Islet of Langerhans (tissue), 1 donor: ENCODE data around the gene HYDIN.
"Not testable (repeated sequence)": the region's sequence is repeated elsewhere in the genome, so short reads cannot be mapped to it uniquely, and the experiment has no call there.

ENCODE experiments used
- FAIRE-seq: peaks from one replicate; lab custom pipeline; 2011; peaks lifted over from hg19 to GRCh38; lab: Jason Lieb, UNC

Gene HYDIN

DNA sequence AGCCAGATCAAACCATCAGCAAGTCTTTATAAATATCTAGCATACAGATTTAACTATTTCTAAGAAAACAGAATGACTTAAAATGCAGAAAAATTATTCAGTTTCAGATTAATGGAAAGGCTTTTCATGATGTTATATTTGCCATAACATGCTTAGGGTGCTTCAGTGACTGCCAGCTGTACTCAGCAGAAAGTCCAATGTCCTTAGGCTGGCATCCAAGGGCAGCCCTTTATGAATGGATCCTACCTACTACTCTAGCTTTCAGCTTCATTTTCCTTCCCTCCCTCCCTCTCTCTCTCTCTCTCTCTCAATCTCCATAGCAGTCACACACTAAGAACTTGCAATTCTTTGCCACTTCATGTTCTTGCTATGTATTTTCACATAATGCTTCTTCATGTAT lies 124.6 kb downstream of the HYDIN start:
- FAIRE-seq, result not testable (repeated sequence)

DNA sequence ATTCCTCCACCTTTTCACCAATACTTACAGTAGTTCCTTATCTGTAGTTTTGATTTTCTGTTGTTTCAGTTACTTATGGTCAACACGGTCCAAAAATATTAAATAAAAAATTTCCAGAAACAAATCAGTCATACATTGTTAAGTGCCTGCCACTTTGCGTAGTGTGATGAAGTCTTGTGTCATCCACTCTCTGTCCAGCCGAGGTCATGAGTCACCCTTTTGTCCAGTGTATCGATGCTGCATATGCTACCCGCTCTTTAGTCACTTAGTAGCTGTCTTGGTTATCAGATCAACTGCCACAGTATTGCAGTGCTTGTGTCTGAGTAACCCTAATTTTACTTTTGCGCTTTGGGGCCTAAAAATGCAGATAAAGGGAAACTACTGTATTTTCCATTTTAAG lies 146.9 kb downstream of the HYDIN start:
- not testable (repeated sequence) for FAIRE-seq

DNA sequence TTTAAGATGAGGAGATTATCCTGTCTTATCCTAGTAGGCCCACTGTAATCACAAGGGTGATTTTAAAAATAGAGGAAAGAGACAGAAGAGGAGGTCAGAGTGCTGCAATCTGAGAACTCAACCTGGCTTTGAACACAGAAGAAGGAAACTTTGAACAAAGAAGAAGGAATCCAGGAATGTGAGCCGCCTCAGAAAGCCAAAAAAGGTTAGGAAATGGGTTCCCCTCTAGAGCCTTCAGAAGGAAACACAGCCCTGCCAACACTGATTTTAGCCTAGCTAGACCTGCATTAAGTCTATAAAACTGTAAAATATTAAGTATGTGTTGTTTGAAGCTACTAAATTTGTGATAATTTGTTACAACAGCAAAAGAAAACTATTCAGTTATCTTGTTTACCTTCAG lies 149.7 kb downstream of the HYDIN start:
- not testable (repeated sequence) for FAIRE-seq

DNA sequence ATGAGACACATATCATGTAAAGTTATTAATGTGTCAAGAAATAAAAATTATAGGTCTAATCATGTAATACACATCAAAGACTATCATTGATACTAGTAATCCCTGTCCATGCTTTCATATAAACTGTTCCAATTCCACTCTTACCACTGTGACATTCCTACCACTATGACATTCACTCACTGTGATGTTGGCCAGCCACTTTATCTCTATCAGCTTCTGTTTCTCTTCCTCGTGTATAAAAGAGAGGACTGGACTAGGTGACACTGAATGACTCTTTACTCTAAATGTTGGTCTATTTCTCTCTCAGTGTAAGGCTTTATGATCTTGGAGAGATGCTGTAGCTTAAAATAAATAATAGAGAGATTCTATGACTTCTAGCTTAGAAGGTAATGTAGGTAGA lies 150.3 kb downstream of the HYDIN start:
- FAIRE-seq, result not testable (repeated sequence)

DNA sequence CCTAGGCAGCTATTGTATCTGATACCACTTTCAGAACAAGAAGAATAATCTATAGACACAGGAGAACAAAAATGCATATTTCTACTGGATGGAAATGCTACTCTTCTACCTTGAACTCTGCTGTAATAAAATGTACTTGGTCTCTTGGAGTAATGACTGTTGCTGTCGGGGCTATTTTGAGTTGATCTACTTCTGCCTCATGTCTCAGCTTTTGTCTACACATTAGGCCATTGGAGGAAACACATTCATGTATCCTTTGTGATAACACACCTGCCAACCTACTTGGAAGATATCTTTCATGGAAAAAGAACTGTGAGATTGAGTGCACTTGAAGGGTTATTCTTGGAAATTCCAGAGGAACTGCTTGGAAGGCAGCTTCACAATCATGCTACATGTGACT lies 159.9 kb downstream of the HYDIN start:
- not testable (repeated sequence) for FAIRE-seq

DNA sequence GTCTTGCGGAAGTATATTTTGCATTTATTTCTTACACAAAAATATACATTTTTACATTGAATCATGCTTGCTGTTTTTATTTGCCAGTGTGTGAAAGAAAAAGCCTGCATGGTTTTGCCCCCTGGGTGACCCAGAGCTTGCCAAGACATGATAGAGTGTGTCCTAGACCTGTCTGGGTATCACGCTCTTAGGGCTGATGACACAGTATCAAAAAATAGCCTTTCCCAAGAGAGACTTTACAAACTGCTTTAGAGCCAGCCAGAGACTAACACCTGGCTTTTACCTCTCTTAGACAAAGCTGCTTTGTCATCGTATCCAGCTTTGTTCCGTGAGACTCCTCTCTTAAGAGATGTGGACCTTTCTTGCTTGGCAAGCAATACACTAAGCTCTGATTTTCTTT lies 160.7 kb downstream of the HYDIN start:
- FAIRE-seq, result not testable (repeated sequence)

DNA sequence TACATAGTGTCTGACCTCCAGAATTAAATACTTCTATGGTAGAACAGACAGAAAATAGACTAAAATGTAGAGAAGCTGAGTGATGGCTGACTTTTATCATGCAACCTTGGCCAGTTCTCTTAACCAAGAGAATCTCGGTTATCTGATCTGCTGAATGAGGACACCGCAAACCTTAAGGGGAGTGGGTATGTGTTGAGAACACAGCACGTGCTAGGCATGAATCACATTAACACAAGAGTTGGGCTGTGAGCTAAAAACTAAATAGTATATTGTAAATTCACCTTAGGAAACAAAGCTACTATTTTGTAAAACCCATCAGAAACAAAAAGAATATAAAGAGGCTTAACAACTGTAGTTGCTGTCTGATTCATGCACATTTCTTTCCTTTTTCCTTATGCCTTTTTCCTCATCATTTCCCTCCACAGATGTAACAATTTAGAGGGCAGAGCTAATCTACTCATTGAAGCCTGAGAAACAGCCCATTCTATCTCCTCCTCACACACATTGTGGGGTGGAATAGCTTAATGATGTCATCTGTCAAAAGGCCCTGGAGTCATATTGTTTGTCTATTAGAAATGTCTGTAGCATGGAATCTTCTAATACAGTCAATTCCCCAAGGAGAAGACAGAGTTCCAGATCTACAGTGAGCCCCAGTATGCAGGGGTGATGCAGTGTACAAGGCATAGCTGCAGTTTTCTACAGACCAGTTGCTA lies 176.5 kb downstream of the HYDIN start:
- not testable (repeated sequence) for FAIRE-seq

DNA sequence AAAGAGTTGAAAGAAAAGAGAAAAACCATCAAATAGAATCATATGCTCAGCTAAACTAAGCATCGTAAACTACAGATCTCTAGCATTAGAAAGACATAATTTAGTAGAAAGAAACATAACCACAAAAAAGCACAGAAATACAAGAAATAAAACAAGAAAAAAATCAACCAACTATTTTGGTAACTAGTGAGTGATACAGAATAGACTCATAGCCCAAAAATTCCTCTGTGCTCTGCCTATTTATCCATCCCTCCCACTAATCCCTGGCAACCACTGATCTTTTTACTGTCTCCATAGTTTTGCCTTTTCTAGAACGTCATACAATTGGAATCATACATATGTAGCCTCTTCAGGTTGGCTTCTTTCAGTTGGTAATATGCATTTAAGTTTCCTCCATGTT lies 180.2 kb downstream of the HYDIN start:
- not testable (repeated sequence) for FAIRE-seq

DNA sequence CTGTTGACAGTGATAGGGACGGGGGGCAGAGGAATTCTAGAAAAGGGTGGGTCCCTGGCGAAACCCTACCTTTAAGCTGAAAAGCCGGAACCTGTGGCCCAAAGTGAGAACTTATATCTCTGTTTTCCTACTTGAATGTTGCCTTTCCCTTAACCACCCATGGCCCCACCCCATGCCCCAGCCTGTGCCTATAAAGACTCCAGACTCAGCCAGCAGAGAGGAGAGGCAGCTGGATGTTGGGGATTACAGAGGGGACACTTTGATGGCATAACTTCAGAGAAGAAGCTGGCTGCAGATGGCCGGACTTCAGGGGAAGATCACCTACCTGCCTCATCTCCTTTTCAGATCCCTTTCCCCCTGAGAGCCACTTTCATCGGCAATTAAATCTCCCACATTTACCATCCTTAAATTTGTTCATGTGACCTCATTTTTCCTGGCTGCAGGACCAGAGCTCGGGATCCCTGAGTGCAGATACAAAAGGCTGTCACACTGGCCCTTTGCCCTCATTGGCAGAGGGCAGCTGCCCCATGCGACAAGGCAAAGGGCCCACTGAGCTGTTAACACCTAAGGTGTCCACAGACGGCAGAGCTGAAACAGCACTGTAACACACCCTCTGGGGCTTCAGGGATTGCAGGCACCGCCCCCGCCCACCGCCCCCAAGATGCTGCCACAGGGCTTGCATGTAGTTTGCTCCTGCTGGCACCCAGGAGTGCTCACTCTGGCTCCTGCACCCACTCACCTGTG lies 191.0 kb downstream of the HYDIN start:
- FAIRE-seq, result not testable (repeated sequence)

DNA sequence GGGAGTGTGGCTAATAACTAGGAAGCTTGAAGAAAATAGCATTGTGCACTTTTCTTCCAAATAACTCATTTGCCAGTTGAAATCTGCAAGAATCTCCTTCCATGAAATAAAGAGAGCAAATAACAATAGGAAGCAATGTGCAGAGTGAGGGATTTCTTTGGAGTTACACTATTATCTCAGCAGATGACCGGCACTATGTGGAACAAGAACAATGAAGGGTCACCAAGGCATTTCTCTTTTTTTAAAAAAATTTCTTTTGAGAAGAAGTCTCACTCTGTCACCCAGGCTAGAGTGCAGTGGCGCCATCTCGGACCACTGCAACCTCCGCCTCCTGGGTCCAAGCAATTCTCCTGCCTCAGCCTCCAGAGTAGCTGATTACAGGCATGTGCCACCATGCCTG lies 192.1 kb downstream of the HYDIN start:
- FAIRE-seq, result not testable (repeated sequence)

DNA sequence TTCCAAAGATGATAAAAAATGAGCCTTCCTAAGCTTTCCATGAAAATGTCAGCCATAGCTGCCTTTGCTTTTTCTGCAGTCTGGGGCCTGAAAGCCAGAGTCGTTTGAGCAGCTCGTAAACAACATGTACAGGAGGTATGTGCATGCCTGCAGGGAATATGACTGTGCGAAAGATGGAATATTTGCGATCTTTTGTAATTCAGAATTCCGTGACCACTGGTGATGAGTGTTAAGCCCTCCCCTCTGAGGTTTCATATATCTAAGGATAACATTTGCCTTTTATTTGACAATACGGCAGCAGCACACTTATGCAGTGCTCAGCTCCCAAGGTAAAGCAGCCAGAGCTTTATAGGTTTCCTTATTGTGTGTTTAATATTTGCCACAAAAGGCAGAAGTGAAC lies 192.5 kb downstream of the HYDIN start:
- not testable (repeated sequence) for FAIRE-seq

DNA sequence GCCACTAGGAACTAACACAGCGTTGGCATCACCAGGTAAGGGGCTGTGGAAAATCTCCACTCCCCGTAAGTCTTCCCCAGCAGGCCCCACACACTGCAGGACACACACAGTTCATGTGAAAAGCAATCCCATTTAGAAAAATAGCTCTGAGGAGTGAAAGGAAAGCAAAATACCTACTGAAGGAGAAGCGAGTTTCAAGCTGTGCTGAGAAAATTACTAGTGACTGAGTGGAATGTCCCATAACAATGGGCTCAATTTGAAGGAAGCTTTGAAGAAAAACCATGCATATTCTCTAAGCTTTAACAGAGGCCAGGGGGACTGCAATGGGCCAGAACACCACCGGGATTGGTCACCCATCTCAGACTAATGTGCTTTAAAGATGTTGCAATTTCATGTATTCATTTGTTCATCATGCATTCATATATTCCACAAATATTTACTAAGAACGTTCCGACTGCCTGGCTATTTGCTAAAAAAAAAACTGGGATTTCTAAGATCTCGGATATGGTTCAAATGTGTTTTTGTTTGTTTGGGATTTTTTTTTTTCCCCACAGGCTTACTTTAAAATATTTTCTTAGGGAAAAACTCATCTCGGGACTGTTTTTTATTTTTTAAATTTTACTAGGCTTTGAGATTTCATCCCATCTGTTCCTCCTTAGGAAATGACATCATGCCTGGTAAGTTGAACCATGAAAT lies 202.3 kb downstream of the HYDIN start:
- FAIRE-seq, result not testable (repeated sequence)

DNA sequence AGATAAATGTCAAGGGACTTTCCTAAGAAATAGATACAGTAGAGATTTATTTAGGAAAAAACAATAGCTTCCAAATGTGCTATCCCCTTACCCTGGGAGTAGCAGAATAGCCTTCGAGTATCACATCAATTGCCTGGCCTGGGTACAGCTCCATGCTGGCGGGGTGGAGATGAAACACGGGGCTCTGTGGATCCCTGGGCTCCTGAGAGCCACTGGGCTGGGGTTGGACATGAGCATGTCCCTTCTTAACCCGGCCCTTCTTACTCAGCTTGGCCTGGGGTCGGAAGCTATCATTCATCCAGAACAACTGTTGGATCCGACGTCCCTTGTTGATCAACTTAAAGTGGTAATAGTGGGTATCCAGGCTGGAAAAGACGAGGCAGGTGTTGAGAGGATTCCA lies 203.0 kb downstream of the HYDIN start:
- not testable (repeated sequence) for FAIRE-seq

DNA sequence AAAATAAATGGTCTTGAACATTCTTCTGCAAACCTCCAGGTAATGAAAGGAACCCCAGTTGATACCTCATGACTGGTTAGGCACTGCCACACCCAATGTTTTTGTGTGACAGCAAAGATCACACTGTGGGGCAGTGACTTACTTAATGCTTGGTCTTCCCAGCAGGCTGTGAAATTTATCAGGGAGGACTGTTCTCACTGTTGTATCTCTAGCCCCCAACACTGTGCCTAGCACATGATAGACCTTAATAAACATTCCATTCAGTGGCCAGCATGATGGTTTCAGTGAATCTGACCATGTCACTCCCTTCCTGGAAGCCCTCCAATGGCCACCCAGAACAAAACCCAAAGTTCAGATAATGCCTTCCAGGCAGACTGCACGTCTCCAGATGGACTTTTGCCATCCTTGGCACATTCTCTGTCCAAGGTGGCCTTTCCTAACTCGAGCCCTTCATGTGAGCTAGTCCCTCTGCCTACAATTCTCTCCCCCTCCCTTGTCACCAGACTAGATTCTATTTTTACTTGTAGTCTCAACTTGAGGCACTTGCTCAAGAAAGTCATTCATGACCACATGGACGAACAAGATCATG lies 206.6 kb downstream of the HYDIN start:
- FAIRE-seq, result not testable (repeated sequence)

DNA sequence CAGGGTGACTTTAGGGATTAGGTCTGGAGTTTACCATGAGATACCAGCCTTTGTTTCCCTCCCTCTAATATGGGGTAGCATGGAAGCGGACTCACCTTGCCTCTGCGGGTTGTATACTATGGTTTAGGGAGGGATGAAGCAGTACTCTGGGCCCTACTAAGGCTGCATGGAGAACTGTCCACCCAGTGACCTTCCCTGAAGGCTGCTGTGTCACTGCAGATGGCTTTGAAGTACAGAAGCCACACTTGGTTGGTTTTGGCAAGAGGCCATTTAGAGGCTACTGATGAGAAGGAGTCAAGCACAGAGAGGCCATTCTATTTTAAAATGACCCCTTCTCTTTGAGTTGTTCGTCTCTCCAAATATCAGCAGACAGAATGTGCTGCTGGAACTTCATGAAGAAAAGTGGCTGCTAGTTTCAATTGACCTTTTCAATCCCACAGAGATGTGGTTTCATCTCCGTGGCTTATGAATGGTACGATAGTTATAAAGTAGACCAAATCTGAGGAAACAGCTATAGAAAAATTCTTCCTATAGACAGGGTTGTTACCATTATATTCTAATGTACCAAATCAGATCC lies 208.5 kb downstream of the HYDIN start:
- FAIRE-seq, result not testable (repeated sequence)

DNA sequence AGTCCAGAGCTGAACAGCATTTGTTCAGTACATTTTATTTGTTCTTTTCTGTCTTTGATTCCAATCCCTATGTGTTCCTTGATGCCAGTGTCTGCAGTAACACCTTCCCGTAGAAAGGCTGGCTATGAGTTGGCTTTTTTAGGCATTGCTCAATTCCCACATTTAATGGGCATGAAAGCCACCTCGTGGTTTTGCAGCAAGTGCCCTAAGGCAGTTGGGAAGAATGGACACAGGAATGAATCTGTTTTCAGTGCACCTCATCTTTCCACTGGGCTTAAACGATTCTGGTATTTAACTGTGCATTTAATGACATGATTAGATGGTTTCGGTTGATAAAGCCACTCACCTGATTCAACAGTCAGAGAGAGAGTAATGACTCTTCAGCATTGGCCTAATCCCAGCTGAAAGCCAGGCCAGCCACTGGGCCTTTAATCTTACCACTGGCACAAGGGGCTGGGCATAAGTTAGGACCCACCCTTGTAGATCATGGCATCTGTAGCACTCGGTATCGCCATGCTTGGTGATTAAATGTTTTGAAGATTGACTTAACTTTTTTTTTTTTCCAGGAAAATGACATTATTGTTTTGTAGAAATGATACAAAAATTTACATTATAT lies 211.3 kb downstream of the HYDIN start:
- FAIRE-seq, result not testable (repeated sequence)

DNA sequence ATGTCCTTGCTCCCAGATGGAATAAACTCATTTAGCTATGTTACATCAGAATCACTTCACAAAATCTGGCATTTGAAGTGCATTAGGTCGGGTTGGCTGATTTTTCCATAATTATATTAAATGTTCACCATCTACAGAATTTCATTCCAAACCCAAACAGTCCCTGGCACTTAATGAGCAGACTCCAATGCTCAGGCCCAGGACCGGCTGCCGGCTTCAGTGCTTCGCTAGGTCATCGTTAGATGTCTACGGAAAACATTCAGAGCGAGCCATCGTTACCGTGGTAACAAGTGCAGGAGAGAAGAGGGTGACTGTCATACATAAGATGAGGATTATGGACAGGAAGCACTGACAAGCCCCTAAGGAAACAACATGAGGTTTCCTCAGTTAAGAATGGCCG lies 215.1 kb downstream of the HYDIN start:
- not testable (repeated sequence) for FAIRE-seq

DNA sequence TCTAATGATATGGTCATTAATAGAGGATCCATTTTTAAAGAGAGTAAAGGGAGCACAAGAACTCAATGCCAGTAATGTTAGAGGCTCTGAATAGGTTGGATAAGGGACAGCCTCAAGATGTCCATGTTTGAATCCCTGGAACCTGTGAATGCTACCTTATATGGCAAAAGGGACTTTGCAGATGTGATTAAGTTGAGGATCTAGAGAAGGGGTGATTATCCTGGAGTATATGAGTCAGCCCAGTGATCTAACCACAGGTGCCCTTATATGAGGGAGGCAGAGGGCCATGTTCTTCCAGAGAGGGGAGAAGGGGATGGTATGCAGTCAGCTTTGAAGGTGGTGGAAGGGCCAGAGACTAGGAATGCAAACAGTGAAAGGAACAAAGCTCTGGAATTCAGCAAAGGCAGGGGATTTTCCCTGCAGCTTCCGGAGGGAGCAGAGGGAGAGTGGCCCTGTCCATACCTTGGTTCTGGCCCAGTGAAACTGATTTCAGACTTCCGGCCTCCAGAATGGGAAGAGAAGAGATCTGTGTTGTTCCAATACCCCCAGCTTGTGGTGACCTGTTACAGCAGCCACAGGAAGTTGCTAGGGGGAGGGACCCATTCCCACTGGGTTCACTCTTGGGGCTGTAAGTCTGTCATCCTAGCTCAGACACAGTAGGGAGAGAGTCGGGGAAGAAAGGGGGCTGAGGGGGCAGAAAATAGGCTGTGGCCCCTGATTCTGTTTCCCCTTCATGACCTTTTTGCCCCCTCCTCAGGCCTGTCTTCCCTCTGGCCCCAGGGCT lies 220.9 kb downstream of the HYDIN start:
- not testable (repeated sequence) for FAIRE-seq

DNA sequence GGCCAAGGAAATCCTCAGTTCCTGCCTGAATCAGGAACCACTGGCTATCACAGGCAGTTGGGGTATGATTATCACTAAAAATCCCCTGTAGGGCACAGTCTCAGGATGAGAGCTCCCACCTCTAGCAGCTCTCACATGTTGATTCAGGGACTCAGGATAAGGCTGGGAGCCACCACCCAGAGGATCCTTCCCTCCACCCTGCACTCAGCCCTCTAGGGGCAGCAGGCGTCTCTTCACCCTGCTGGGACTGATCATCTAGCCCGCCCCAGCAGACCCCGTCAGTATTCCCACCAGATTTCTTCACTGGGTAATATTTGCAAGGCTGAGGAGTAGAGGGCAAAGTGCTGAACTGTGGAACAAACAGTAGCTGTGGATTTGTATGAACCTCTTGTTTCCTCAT lies 224.0 kb downstream of the HYDIN start:
- FAIRE-seq, result not testable (repeated sequence)

DNA sequence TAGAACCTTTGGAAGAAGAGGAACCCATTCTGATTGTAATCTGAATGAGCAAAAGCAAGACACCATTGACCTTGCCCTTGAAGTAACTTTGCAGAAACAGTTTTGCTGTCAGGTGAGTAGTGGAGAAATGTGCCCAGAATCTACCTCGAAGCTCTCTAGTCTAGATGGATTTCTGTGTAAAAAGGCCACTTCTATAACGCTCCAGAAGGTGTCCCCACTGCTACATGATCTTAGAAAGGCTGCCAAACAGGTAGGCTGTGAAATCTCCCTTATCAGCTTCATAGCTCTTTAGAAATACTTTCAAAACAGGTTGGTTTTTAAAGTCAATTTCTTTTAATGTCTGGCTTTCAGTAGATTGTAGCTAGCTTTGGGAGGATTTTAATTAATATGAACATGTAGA lies 230.8 kb downstream of the HYDIN start:
- FAIRE-seq, result peak; percentile 96

DNA sequence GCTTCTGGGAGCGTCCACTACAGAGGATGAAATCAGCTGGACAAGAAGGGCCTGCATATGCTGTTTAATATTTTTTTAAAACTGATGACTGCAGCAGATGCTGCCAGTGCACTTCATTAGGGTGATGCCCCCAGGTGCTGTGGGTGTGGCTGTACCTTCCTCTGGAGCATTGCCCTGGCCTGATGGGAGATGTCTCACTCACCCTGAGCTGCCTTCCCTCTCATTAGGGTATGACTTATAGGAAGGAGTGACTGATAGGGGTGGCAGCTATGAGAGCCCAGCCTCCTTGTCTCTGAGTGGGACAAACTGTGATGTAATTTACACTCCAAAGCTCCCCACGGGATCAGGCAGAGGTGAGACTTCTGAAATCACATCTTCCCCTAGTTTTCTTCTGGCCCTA lies 234.7 kb downstream of the HYDIN start:
- FAIRE-seq, result not testable (repeated sequence)
